Keratinocyte (primary cell): ENCODE results near the gene SYTL2. TPM values are rescaled to one million over a fixed set of nuclear protein-coding genes. Genes with fewer than 3 reads are reported as not detected.

Source experiments
- DNase-seq: peaks from one replicate; pipeline ENCODE4 v3.0.0-alpha.2; 2011; ENCODE audit warnings: low read depth, missing footprints, low spot score
- FAIRE-seq: peaks from 2 replicates; lab custom pipeline; 2011; peaks lifted over from hg19 to GRCh38; lab: Jason Lieb, UNC
- H2AFZ ChIP-seq: 2 replicates; pipeline ENCODE4 v1.6.0; 2012; ENCODE audit warnings: low read length, control low read depth, inconsistent platforms; ENCODE audit not compliant: control insufficient read depth
- H3K27ac ChIP-seq: 2 replicates; pipeline ENCODE4 v1.5.1; 2011; ENCODE audit warnings: low read length; ENCODE audit not compliant: control insufficient read depth, insufficient read depth
- H3K27me3 ChIP-seq: 3 replicates; pipeline ENCODE4 v1.6.0; 2011; ENCODE audit warnings: low read length; ENCODE audit not compliant: control insufficient read depth, insufficient read depth; ENCODE audit errors: extremely low read depth
- H3K36me3 ChIP-seq, 2 experiments: 2 replicates in 1 of 2; 3 replicates in 1 of 2; pipeline ENCODE4 v1.5.1; 2011; ENCODE audit warnings: low read length in 2 of 2, mild to moderate bottlenecking in 1 of 2; ENCODE audit not compliant: control insufficient read depth in 2 of 2, insufficient read depth in 2 of 2; ENCODE audit errors: extremely low read depth in 1 of 2
- H3K4me1 ChIP-seq: 3 replicates; pipeline ENCODE4 v1.5.1; 2011; ENCODE audit warnings: low read length; ENCODE audit not compliant: control insufficient read depth, insufficient read depth; ENCODE audit errors: extremely low read depth
- H3K4me2 ChIP-seq: 3 replicates; pipeline ENCODE4 v1.6.0; 2011; ENCODE audit warnings: low read depth, low read length; ENCODE audit not compliant: control insufficient read depth, insufficient read depth; ENCODE audit errors: extremely low read depth
- H3K4me3 ChIP-seq, 3 experiments: fragments of 200-600 bp in 1 of 3; sonication (generic) in 1 of 3; 2 replicates in 2 of 3; 3 replicates in 1 of 3; pipeline ENCODE4 v1.5.1; 2011 to 2016; ENCODE audit warnings: low read length in 3 of 3, mild to moderate bottlenecking in 3 of 3, control low read depth in 2 of 3, inconsistent platforms in 1 of 3, low read depth in 1 of 3, mixed read lengths in 1 of 3, mixed run types in 1 of 3, moderate library complexity in 1 of 3; ENCODE audit not compliant: control insufficient read depth in 2 of 3, insufficient read depth in 2 of 3; ENCODE audit errors: extremely low read depth in 1 of 3
- H3K79me2 ChIP-seq: 2 replicates; pipeline ENCODE4 v1.6.0; 2012; ENCODE audit warnings: low read length; ENCODE audit not compliant: control insufficient read depth, insufficient read depth
- H3K9ac ChIP-seq: 3 replicates; pipeline ENCODE4 v1.6.0; 2011; ENCODE audit warnings: low read length; ENCODE audit not compliant: control insufficient read depth, insufficient read depth; ENCODE audit errors: extremely low read depth
- H3K9me1 ChIP-seq: 3 replicates; pipeline ENCODE4 v1.6.0; 2011; ENCODE audit warnings: low read length; ENCODE audit not compliant: control insufficient read depth, insufficient read depth; ENCODE audit errors: extremely low read depth
- H3K9me3 ChIP-seq: 2 replicates; pipeline ENCODE4 v1.5.1; 2012; ENCODE audit warnings: low read depth, low read length; ENCODE audit not compliant: control insufficient read depth
- H4K20me1 ChIP-seq: 3 replicates; pipeline ENCODE4 v1.6.0; 2011; ENCODE audit warnings: low read length; ENCODE audit not compliant: control insufficient read depth, insufficient read depth; ENCODE audit errors: extremely low read depth
- EZH2 ChIP-seq: IDR thresholded peaks from one replicate; pipeline ENCODE4 v1.6.1; 2012; ENCODE audit warnings: inconsistent platforms, mild to moderate bottlenecking, low read length, moderate library complexity
- dilution Hi-C: fragments of 300-500 bp; cut with MboI; formaldehyde crosslinking; loops from one replicate; pipeline ENCODE4 v1.7.0; 2020; ENCODE audit warnings: low sequenced_read_pairs; ENCODE audit not compliant: extremely low pct_ligation_motif_present
- polyA plus RNA-seq, 5 experiments: library from polyadenylated mRNA; depleted of rRNA in 3 of 5; stranded (reverse) in 3 of 5; stranded (forward) in 1 of 5; unstranded in 1 of 5; fragments of >200 nt; gene quantifications; 1 replicate in 1 of 5; 2 replicates in 3 of 5; 3 replicates in 1 of 5; pipeline versions ENCODE4 v1.2.1 to v1.2.3, GENCODE V29; 2011 to 2012; ENCODE audit warnings: missing spikeins in 2 of 5, low read depth in 1 of 5, low replicate concordance in 1 of 5
- TF ChIP-seq, protein P1 (sequence below), 3 experiments: IDR thresholded peaks in 1 of 3; conservative IDR thresholded peaks in 1 of 3; optimal IDR thresholded peaks in 1 of 3; 2 replicates in 2 of 3; 3 replicates in 1 of 3; pipeline versions ENCODE3 to v1.5.1; 2011; ENCODE audit warnings: low read length in 3 of 3, mild to moderate bottlenecking in 3 of 3, moderate library complexity in 2 of 3, control low read depth in 1 of 3, inconsistent platforms in 1 of 3; ENCODE audit not compliant: insufficient read depth in 2 of 3; ENCODE audit errors: extremely low read depth in 1 of 3

Gene SYTL2
- polyA plus RNA-seq, 1 donor (not counting 4 experiments of a cell fraction or from before 2014, with no cell fraction given), result 3.1 TPM

DNA sequence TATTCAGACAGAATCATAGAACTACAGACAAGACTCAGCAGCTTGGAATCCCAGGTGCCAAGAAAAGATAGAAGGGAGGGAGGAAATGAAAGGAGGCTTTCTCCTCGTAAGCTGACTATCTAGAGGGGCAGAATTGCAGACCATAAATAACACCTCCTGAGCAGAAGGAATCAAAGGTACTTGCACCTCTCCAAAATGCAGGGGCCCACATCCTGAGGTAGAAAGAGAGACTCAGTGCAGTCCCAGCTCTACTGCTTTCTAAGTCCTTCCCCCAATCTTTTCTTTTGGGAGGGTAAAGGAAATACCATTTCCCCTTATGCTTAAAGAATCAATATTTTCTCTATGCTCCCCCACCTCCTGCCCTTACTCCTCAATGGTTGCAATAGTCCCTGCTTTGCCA is 55.2 kb downstream of the SYTL2 start:
- TF ChIP-seq, protein P1, sequence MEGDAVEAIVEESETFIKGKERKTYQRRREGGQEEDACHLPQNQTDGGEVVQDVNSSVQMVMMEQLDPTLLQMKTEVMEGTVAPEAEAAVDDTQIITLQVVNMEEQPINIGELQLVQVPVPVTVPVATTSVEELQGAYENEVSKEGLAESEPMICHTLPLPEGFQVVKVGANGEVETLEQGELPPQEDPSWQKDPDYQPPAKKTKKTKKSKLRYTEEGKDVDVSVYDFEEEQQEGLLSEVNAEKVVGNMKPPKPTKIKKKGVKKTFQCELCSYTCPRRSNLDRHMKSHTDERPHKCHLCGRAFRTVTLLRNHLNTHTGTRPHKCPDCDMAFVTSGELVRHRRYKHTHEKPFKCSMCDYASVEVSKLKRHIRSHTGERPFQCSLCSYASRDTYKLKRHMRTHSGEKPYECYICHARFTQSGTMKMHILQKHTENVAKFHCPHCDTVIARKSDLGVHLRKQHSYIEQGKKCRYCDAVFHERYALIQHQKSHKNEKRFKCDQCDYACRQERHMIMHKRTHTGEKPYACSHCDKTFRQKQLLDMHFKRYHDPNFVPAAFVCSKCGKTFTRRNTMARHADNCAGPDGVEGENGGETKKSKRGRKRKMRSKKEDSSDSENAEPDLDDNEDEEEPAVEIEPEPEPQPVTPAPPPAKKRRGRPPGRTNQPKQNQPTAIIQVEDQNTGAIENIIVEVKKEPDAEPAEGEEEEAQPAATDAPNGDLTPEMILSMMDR (optimal IDR thresholded peaks at IDR 0.05 in 1 of 3, IDR thresholded peaks at IDR 0.05 in 1 of 3, conservative IDR thresholded peaks at IDR 0.05 in 1 of 3; ENCODE audit: extremely low read depth in 1 of 3, insufficient read depth in 2 of 3, low read length in 3 of 3), result no peak
- TF ChIP-seq EZH2, result no peak
- no peak for FAIRE-seq
- H3K9ac ChIP-seq, result no peak overlapping the region
- no peaks in the 10 kb centered on the region for H3K36me3 ChIP-seq
- no peak overlapping the region for H3K4me3 ChIP-seq
- no peaks in the 10 kb centered on the region for H3K79me2 ChIP-seq
- dilution Hi-C loops, result no loop called here
- no peak overlapping the region for H3K27ac ChIP-seq
- DNase-seq, result no peak
- no peak overlapping the region for H2AFZ ChIP-seq
- H3K4me1 ChIP-seq, result peaks cover 8% of the 10 kb centered on the region
- no peak overlapping the region for H3K4me2 ChIP-seq
- H3K27me3 ChIP-seq, result no peaks in the 10 kb centered on the region
- no peaks in the 10 kb centered on the region for H3K9me3 ChIP-seq
- H3K9me1 ChIP-seq, result no peaks in the 10 kb centered on the region
- H4K20me1 ChIP-seq, result no peaks in the 10 kb centered on the region

DNA sequence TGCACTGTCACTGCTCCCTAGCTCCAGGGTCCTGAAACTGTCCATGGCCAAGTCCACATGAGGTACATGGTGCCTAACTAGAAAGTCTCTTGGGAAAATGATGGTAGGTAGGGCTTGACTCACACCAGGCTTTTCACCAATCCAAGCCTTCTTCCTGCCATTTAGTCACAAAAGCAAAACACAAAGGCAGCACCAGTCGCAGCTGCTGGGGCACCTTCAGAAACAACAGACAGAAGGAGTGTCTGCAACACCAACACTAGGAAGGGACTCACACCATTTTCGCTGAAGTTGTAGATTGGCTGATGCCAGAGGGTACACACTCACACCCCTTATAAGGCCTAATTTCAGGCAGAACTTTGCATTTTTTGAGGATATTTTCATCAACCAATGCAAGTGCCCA is 55.7 kb downstream of the SYTL2 start:
- Histone ChIP-seq H3K79me2 (no peaks in the 10 kb centered on the region), H3K27me3 (no peaks in the 10 kb centered on the region), H3K36me3 (no peaks in the 10 kb centered on the region), H3K27ac (no peak overlapping the region), H3K4me3 (no peak overlapping the region), H3K4me2 (no peak overlapping the region), H3K4me1 (peaks cover 7% of the 10 kb centered on the region), H2AFZ (no peak overlapping the region), H3K9ac (no peak overlapping the region), H4K20me1 (no peaks in the 10 kb centered on the region), H3K9me3 (no peaks in the 10 kb centered on the region), H3K9me1 (no peaks in the 10 kb centered on the region)
- no peak for DNase-seq
- no peak for TF ChIP-seq EZH2
- TF ChIP-seq, protein P1 (optimal IDR thresholded peaks at IDR 0.05 in 1 of 3, IDR thresholded peaks at IDR 0.05 in 1 of 3, conservative IDR thresholded peaks at IDR 0.05 in 1 of 3; ENCODE audit: extremely low read depth in 1 of 3, insufficient read depth in 2 of 3, low read length in 3 of 3), result no peak
- FAIRE-seq, result no peak
- dilution Hi-C loops, result no loop called here
